ENCODE data around the gene ACTR1A. TPM values are rescaled to one million over a fixed set of nuclear protein-coding genes. Genes with fewer than 3 reads are reported as not detected.

The ACTR1A gene
- total and polyA plus RNA-seq, 7 donors = 48.6 to 146 (median 124) TPM

- Histone ChIP-seq H3K4me3 (peak overlapping the region in 2 of 4 donors; percentile 20 to 26), H3K9me3 (no peaks in the 10 kb centered on the region), H3K27me3 (peaks cover 0 to 28% (median 5%) of the 10 kb centered on the region in 3 donors), H3K27ac (peak overlapping the region in 2 of 4 donors; percentile 40 to 41), H3K4me1 (peaks cover 0 to 16% (median 12%) of the 10 kb centered on the region in 4 donors), H3K36me3 (no peaks in the 10 kb centered on the region)
- intact Hi-C loops (cut with DNase I) = no loop called here
- TF ChIP-seq POLR2A (IDR thresholded peaks at IDR 0.05) (no peak), EP300 (IDR thresholded peaks at IDR 0.05) (no peak), CTCF (IDR thresholded peaks at IDR 0.05) (no peak), POLR2AphosphoS5 (IDR thresholded peaks at IDR 0.05) (no peak)
- DNase-seq = no peak
- WGBS, 2 donors = 12 to 23% methylated on average over 14 of the region's 14 CpGs
Observed at GRCh38 chr10:102435529-102436233, 66.8 kb downstream of the ACTR1A start.

GRCh38 chr10:102435133-102435497 is 67.4 kb downstream of the ACTR1A start:
- 55 to 74% methylated on average over 5 of the region's 5 CpGs for WGBS, 2 donors
- TF ChIP-seq CTCF (IDR thresholded peaks at IDR 0.05) = no peak
- H3K4me1 ChIP-seq = peaks cover 0 to 16% (median 12%) of the 10 kb centered on the region in 4 donors
- no peak for DNase-seq
- H3K36me3 ChIP-seq = no peaks in the 10 kb centered on the region
- H3K4me3 ChIP-seq = peak overlapping the region in 2 of 4 donors; percentile 20 to 26
- H3K9me3 ChIP-seq = no peaks in the 10 kb centered on the region
- intact Hi-C loops (cut with DNase I) = no loop called here
- H3K27ac ChIP-seq = peak overlapping the region in 2 of 4 donors; percentile 40 to 41
- H3K27me3 ChIP-seq = peaks cover 0 to 28% (median 5%) of the 10 kb centered on the region in 3 donors

- Histone ChIP-seq H3K4me1 (peaks cover 0 to 16% (median 12%) of the 10 kb centered on the region in 4 donors), H3K9me3 (no peaks in the 10 kb centered on the region), H3K27me3 (peaks cover 0 to 28% (median 5%) of the 10 kb centered on the region in 3 donors), H3K4me3 (no peak overlapping the region), H3K27ac (peak overlapping the region in 2 of 4 donors; percentile 20 to 41), H3K36me3 (no peaks in the 10 kb centered on the region)
- DNase-seq = no peak
- intact Hi-C loops (cut with DNase I) = no loop called here
- 23% methylated on average over 9 of the region's 9 CpGs for WGBS, 2 donors
- TF ChIP-seq CTCF (IDR thresholded peaks at IDR 0.05) (no peak), POLR2A (IDR thresholded peaks at IDR 0.05) (no peak), POLR2AphosphoS5 (IDR thresholded peaks at IDR 0.05) (peak in 1 of 4 donors; percentile 9), EP300 (IDR thresholded peaks at IDR 0.05) (no peak)
Observed at GRCh38 chr10:102434394-102435132, 67.9 kb downstream of the ACTR1A start.

- TF ChIP-seq CTCF (IDR thresholded peaks at IDR 0.05) (no peak), POLR2AphosphoS5 (IDR thresholded peaks at IDR 0.05) (no peak), POLR2A (IDR thresholded peaks at IDR 0.05) (no peak), EP300 (IDR thresholded peaks at IDR 0.05) (no peak)
- no peak overlapping the region for H3K4me3 ChIP-seq
- DNase-seq = no peak
- peaks cover 0 to 16% (median 12%) of the 10 kb centered on the region in 4 donors for H3K4me1 ChIP-seq
- peak overlapping the region in 1 of 4 donors; percentile 20 for H3K27ac ChIP-seq
- no peaks in the 10 kb centered on the region for H3K9me3 ChIP-seq
- WGBS, 2 donors = 53 to 54% methylated on average over 5 of the region's 5 CpGs
- H3K27me3 ChIP-seq = peaks cover 0 to 28% (median 5%) of the 10 kb centered on the region in 3 donors
- no peaks in the 10 kb centered on the region for H3K36me3 ChIP-seq
- intact Hi-C loops (cut with DNase I) = loop anchor here (2.0 kb wide), 1 partner anchor 17 kb away; the partner anchor contains the start of gene C10orf95
Observed at GRCh38 chr10:102433619-102434046, 68.9 kb downstream of the ACTR1A start.
